Upper lobe of left lung (tissue), 6 donors: ENCODE measurements around the gene TMEM238. TPM values are rescaled to one million over a fixed set of nuclear protein-coding genes. Genes with fewer than 3 reads are reported as not detected.
"Not testable (repeated sequence)": the region's sequence is repeated elsewhere in the genome, so short reads cannot be mapped to it uniquely, and the experiment has no call there.

Experiments used
- ATAC-seq, 2 donors: fragments of 200-7000 bp; cut with Tn5 transposase; one replicate each; pipeline ENCODE4 v1.9.1; 2022; ENCODE audit warnings: mild to moderate bottlenecking in 2 of 2, moderate library complexity in 2 of 2; ENCODE audit not compliant: low FRiP score in 2 of 2
- DNase-seq, 2 donors: peaks; one replicate each; pipeline ENCODE4 v3.0.0-alpha.2; 2019 to 2020
- H3K27ac ChIP-seq, 4 donors: fragments of 200-600 bp; sonication (generic); one replicate each; pipeline ENCODE4 v1.5.1; 2016 to 2019
- H3K27me3 ChIP-seq, 4 donors: fragments of 200-600 bp; sonication (generic); one replicate each; pipeline ENCODE4 v1.5.1; 2017 to 2019
- H3K36me3 ChIP-seq, 4 donors: fragments of 200-600 bp; sonication (generic); one replicate each; pipeline ENCODE4 v1.5.1; 2016 to 2019
- H3K4me1 ChIP-seq, 4 donors: fragments of 200-600 bp; sonication (generic); one replicate each; pipeline ENCODE4 v1.5.1; 2018 to 2019
- H3K4me3 ChIP-seq, 4 donors: fragments of 200-600 bp; sonication (generic); one replicate each; pipeline ENCODE4 v1.5.1; 2017 to 2019; ENCODE audit warnings: mild to moderate bottlenecking in 2 of 4, moderate library complexity in 1 of 4
- H3K9me3 ChIP-seq, 4 donors: fragments of 200-600 bp; sonication (generic); one replicate each; pipeline ENCODE4 v1.5.1; 2018 to 2019
- CTCF ChIP-seq, 6 experiments: fragments of 450-650 bp in 4 of 6; fragments of 200-600 bp in 2 of 6; sonication (generic) in 2 of 6; IDR thresholded peaks; one replicate each; pipeline ENCODE4 v1.5.1; 2016 to 2019; ENCODE audit warnings: antibody characterized with exemption in 6 of 6
- EP300 ChIP-seq, 4 donors: sonication (generic); formaldehyde crosslinking; IDR thresholded peaks; one replicate each; pipeline ENCODE4 v1.5.1; 2017; ENCODE audit warnings: antibody characterized with exemption in 4 of 4, control low read depth in 2 of 4
- POLR2A ChIP-seq, 4 donors: fragments of 450-650 bp; IDR thresholded peaks; one replicate each; pipeline ENCODE4 v1.5.1; 2016 to 2017; ENCODE audit warnings: antibody characterized with exemption in 4 of 4, mild to moderate bottlenecking in 2 of 4
- POLR2AphosphoS5 ChIP-seq, 2 donors: sonication (generic); formaldehyde crosslinking; IDR thresholded peaks; one replicate each; pipeline ENCODE4 v1.5.1; 2017; ENCODE audit warnings: antibody characterized with exemption in 2 of 2
- WGBS, 2 donors: methylation state at CpG; one replicate each; pipeline ENCODE4 v1.1.5; 2017 to 2018; 5-methylcytosine and 5-hydroxymethylcytosine counted together
- total RNA-seq, 6 donors: library from RNA; depleted of rRNA in 4 of 6; stranded (reverse); fragments of >200 nt in 4 of 6; gene quantifications; one replicate each; pipeline versions ENCODE4 v1.1.0 to v1.2.1, GENCODE V29; 2016 to 2021
- donor health status: DM: no; HTN: no; CAD: no; lungs with moderate emphysema.
- donor health status: DM: no; HTN: yes; CAD: no; lungs with severe emphysema.

The TMEM238 gene
- total RNA-seq, 6 donors from 2014 or later: 22.0 to 54.6 (median 36.0) TPM

GRCh38 chr19:55402509-55402908 lies 18.4 kb upstream of the TMEM238 start:
- WGBS, 2 donors: 75 to 100% methylated on average over 2 of the region's 2 CpGs
- Histone ChIP-seq H3K4me3 (no peak overlapping the region), H3K9me3 (no peaks in the 10 kb centered on the region), H3K36me3 (peaks cover 4 to 48% (median 40%) of the 10 kb centered on the region in 4 donors), H3K27me3 (no peaks in the 10 kb centered on the region), H3K27ac (no peak overlapping the region), H3K4me1 (peaks cover 13 to 28% (median 15%) of the 10 kb centered on the region in 4 donors)
- ATAC-seq (no peak), DNase-seq (no peak)
- TF ChIP-seq CTCF (IDR thresholded peaks at IDR 0.05): no peak
- TF ChIP-seq POLR2A (IDR thresholded peaks at IDR 0.05): no peak
- no peak for TF ChIP-seq POLR2AphosphoS5 (IDR thresholded peaks at IDR 0.05)
- TF ChIP-seq EP300 (IDR thresholded peaks at IDR 0.05): no peak

GRCh38 chr19:55401390-55401789 lies 17.3 kb upstream of the TMEM238 start:
- DNase-seq, H3K27ac ChIP-seq, ATAC-seq, H3K9me3 ChIP-seq, H3K27me3 ChIP-seq, H3K4me3 ChIP-seq: not testable (repeated sequence)
- Histone ChIP-seq H3K36me3 (peaks cover 4 to 48% (median 40%) of the 10 kb centered on the region in 4 donors), H3K4me1 (peaks cover 5 to 19% (median 8%) of the 10 kb centered on the region in 4 donors)
- WGBS, 2 donors: 92% methylated on average over 11 of the region's 28 CpGs; no CpG with 5 or more reads in 1 of the 2 donors

- TF ChIP-seq POLR2A (IDR thresholded peaks at IDR 0.05) (no peak), POLR2AphosphoS5 (IDR thresholded peaks at IDR 0.05) (no peak), CTCF (IDR thresholded peaks at IDR 0.05) (no peak)
- Histone ChIP-seq H3K4me3 (no peak overlapping the region), H3K4me1 (peaks cover 0 to 10% (median 2%) of the 10 kb centered on the region in 4 donors), H3K36me3 (peaks cover 4 to 46% (median 38%) of the 10 kb centered on the region in 4 donors), H3K27me3 (no peaks in the 10 kb centered on the region), H3K9me3 (no peaks in the 10 kb centered on the region), H3K27ac (no peak overlapping the region)
- 87 to 89% methylated on average over 14 of the region's 14 CpGs for WGBS, 2 donors
- ATAC-seq (no peak), DNase-seq (no peak)
Observed at GRCh38 chr19:55400281-55401087, 16.4 kb upstream of the TMEM238 start.

- ATAC-seq (peak in 1 of 2 donors; percentile 26), DNase-seq (peak in 1 of 2 donors; percentile 52)
- H3K27ac ChIP-seq: peak overlapping the region in 3 of 4 donors; percentile 10 to 55 (median 15)
- WGBS, 2 donors: 58 to 70% methylated on average over 10 to 12 of the region's 12 CpGs
- peaks cover 4 to 33% (median 26%) of the 10 kb centered on the region in 4 donors for H3K36me3 ChIP-seq
- H3K4me3 ChIP-seq: peak overlapping the region in 1 of 4 donors; percentile 10
- H3K9me3 ChIP-seq: no peaks in the 10 kb centered on the region
- H3K4me1 ChIP-seq: peaks cover 0 to 8% (median 1%) of the 10 kb centered on the region in 4 donors
- TF ChIP-seq CTCF (IDR thresholded peaks at IDR 0.05) (no peak), POLR2A (IDR thresholded peaks at IDR 0.05) (no peak), EP300 (IDR thresholded peaks at IDR 0.05) (no peak), POLR2AphosphoS5 (IDR thresholded peaks at IDR 0.05) (no peak)
- no peaks in the 10 kb centered on the region for H3K27me3 ChIP-seq
Observed at GRCh38 chr19:55398200-55398925, 14.3 kb upstream of the TMEM238 start.
